ENCODE data around the gene NCKAP5. TPM values are rescaled to one million over a fixed set of nuclear protein-coding genes. Genes with fewer than 3 reads are reported as not detected.

The NCKAP5 gene
- total RNA-seq, 1 experiment from 2014 or later, result 8.5 TPM

GRCh38 chr2:133045787-133046186, 522.5 kb downstream of the NCKAP5 start:
- in situ Hi-C loops (cut with HindIII; ENCODE audit: low pct_unique_long_range_greater_than_20kb, low sequenced_read_pairs), result no loop called here
- DNase-seq (ENCODE audit: low read depth, low spot score), result no peak

- DNase-seq (ENCODE audit: low read depth, low spot score), result no peak
- in situ Hi-C loops (cut with HindIII; ENCODE audit: low pct_unique_long_range_greater_than_20kb, low sequenced_read_pairs), result no loop called here
Measured at GRCh38 chr2:133044556-133044955, 523.7 kb downstream of the NCKAP5 start.

GRCh38 chr2:133040170-133040569, 528.1 kb downstream of the NCKAP5 start:
- in situ Hi-C loops (cut with HindIII; ENCODE audit: low pct_unique_long_range_greater_than_20kb, low sequenced_read_pairs), result no loop called here
- no peak for DNase-seq (ENCODE audit: low read depth, low spot score)

GRCh38 chr2:133039531-133039930, 528.7 kb downstream of the NCKAP5 start:
- in situ Hi-C loops (cut with HindIII; ENCODE audit: low pct_unique_long_range_greater_than_20kb, low sequenced_read_pairs), result no loop called here
- no peak for DNase-seq (ENCODE audit: low read depth, low spot score)

GRCh38 chr2:133026536-133027177, 541.6 kb downstream of the NCKAP5 start:
- no peak for DNase-seq (ENCODE audit: low read depth, low spot score)

GRCh38 chr2:133025004-133025403, 543.3 kb downstream of the NCKAP5 start:
- DNase-seq (ENCODE audit: low read depth, low spot score), result no peak
- in situ Hi-C loops (cut with HindIII; ENCODE audit: low pct_unique_long_range_greater_than_20kb, low sequenced_read_pairs), result no loop called here

More at GRCh38 chr2:133026536-133027177, 541.6 kb downstream of the NCKAP5 start:
- in situ Hi-C loops (cut with HindIII; ENCODE audit: low pct_unique_long_range_greater_than_20kb, low sequenced_read_pairs), result no loop called here

- in situ Hi-C loops (cut with HindIII; ENCODE audit: low pct_unique_long_range_greater_than_20kb, low sequenced_read_pairs), result no loop called here
- no peak for DNase-seq (ENCODE audit: low read depth, low spot score)
Measured at GRCh38 chr2:133012847-133013734, 555.2 kb downstream of the NCKAP5 start.

GRCh38 chr2:133004623-133005022, 563.6 kb downstream of the NCKAP5 start:
- DNase-seq (ENCODE audit: low read depth, low spot score), result no peak
- in situ Hi-C loops (cut with HindIII; ENCODE audit: low pct_unique_long_range_greater_than_20kb, low sequenced_read_pairs), result no loop called here

GRCh38 chr2:132999421-132999820, 568.8 kb downstream of the NCKAP5 start:
- DNase-seq (ENCODE audit: low read depth, low spot score), result peak; percentile 40

GRCh38 chr2:132998221-132998620, 570.0 kb downstream of the NCKAP5 start:
- in situ Hi-C loops (cut with HindIII; ENCODE audit: low pct_unique_long_range_greater_than_20kb, low sequenced_read_pairs), result no loop called here
- no peak for DNase-seq (ENCODE audit: low read depth, low spot score)

More at GRCh38 chr2:132999421-132999820, 568.8 kb downstream of the NCKAP5 start:
- in situ Hi-C loops (cut with HindIII; ENCODE audit: low pct_unique_long_range_greater_than_20kb, low sequenced_read_pairs), result no loop called here

- no peak for DNase-seq (ENCODE audit: low read depth, low spot score)
- in situ Hi-C loops (cut with HindIII; ENCODE audit: low pct_unique_long_range_greater_than_20kb, low sequenced_read_pairs), result no loop called here
Measured at GRCh38 chr2:132991471-132992045, 576.7 kb downstream of the NCKAP5 start.

- DNase-seq (ENCODE audit: low read depth, low spot score), result no peak
- in situ Hi-C loops (cut with HindIII; ENCODE audit: low pct_unique_long_range_greater_than_20kb, low sequenced_read_pairs), result no loop called here
Measured at GRCh38 chr2:132984731-132985130, 583.5 kb downstream of the NCKAP5 start.

- in situ Hi-C loops (cut with HindIII; ENCODE audit: low pct_unique_long_range_greater_than_20kb, low sequenced_read_pairs), result no loop called here
- DNase-seq (ENCODE audit: low read depth, low spot score), result no peak
Measured at GRCh38 chr2:132980304-132980703, 588.0 kb downstream of the NCKAP5 start.

GRCh38 chr2:132979339-132980093, 588.7 kb downstream of the NCKAP5 start:
- no peak for DNase-seq (ENCODE audit: low read depth, low spot score)
- in situ Hi-C loops (cut with HindIII; ENCODE audit: low pct_unique_long_range_greater_than_20kb, low sequenced_read_pairs), result no loop called here

- in situ Hi-C loops (cut with HindIII; ENCODE audit: low pct_unique_long_range_greater_than_20kb, low sequenced_read_pairs), result no loop called here
- DNase-seq (ENCODE audit: low read depth, low spot score), result no peak
Measured at GRCh38 chr2:132978840-132979239, 589.4 kb downstream of the NCKAP5 start.

GRCh38 chr2:132977812-132978529, 590.3 kb downstream of the NCKAP5 start:
- no peak for DNase-seq (ENCODE audit: low read depth, low spot score)
- in situ Hi-C loops (cut with HindIII; ENCODE audit: low pct_unique_long_range_greater_than_20kb, low sequenced_read_pairs), result no loop called here
